Posterior cingulate gyrus (tissue), 11 donors: ENCODE data around the gene NID2.
A peak's percentile ranks its signal among the peaks of the same experiment; 100 is the strongest.

ENCODE experiments used
- DNase-seq, 10 donors: peaks; one replicate each; pipeline versions ENCODE4 v3.0.0 to v3.0.0-alpha.2; 2020 to 2021; ENCODE audit warnings: mixed read lengths in 3 of 10
- intact Hi-C: fragments of 100-400 bp; cut with DNase I; formaldehyde crosslinking; loops from one replicate; pipeline ENCODE4 v1.15.1; 2023

Gene NID2

GRCh38 chr14:52008136-52008535 lies 60.7 kb downstream of the NID2 start:
- no peak for DNase-seq

GRCh38 chr14:52007637-52008036 lies 61.2 kb downstream of the NID2 start:
- DNase-seq: no peak
- intact Hi-C loops: no loop called here

More at GRCh38 chr14:52008136-52008535, 60.7 kb downstream of the NID2 start:
- intact Hi-C loops: no loop called here

GRCh38 chr14:52007211-52007610 lies 61.6 kb downstream of the NID2 start:
- intact Hi-C loops: no loop called here

DNA sequence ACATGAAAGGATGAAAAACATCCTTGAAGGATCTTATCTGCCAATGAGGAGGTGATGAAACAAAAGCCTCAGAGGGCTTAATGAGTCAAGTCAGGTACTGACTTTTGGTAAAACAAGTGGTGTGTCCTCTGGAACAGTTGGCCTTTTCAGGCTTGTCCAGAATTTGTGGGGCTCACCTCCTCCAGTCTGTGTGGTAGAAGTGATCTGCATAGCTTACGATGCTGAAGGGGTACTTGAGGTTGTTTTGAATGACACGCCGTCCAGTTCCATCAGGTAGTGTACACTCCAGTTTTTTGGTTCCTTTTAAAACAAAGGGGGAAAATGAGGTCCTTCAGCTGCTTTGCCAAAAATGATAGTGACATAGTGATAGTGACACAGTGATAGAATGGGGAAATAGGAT lies 62.5 kb downstream of the NID2 start:
- intact Hi-C loops: no loop called here

More at GRCh38 chr14:52007211-52007610, 61.6 kb downstream of the NID2 start:
- no peak for DNase-seq

GRCh38 chr14:52005625-52006024 lies 63.2 kb downstream of the NID2 start:
- intact Hi-C loops: no loop called here
- DNase-seq: no peak

More for the DNA sequence above, 62.5 kb downstream of the NID2 start:
- DNase-seq: no peak

DNA sequence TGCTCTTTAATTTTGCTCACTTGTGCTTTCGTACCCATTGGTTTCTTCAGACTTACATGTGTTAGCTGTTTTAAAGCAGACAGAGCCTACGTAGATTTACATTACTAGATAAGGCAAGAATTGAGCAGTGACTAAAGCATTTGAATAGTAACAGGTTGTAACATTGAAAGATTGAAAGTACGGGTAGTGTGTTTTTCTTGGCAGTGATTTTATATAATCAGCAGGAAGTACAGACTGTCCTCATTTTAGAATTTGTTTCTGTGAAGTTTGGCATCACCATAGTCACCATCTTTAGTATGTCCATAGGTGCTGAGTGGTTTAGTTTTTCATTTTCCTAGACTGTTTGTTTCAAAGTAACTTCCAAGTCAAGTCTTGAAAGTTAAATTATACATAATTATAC lies 65.5 kb downstream of the NID2 start:
- intact Hi-C loops: no loop called here
- DNase-seq: no peak

DNA sequence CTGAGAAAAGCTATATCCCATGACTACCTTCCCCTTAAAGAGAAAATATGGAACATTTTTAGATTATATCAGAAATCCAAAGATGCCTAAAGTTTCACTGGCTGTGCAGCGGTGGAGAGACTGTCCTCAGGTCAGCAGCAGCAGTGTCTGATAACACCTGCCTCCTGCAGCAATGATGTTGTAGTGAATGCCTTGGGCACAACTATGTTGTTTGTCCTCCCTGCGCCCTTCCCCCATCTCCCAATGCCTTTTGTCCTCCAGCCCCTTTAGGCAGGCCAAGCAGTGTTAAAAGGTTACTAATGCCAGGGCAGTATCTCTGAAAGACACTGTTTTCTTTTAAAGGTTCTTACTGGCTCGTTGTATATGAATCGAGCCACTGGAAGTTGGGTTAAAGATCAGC lies 66.3 kb downstream of the NID2 start:
- DNase-seq: no peak
- intact Hi-C loops: no loop called here

- intact Hi-C loops: no loop called here
- no peak for DNase-seq
Measured at GRCh38 chr14:52000696-52001095, 68.2 kb downstream of the NID2 start.

DNA sequence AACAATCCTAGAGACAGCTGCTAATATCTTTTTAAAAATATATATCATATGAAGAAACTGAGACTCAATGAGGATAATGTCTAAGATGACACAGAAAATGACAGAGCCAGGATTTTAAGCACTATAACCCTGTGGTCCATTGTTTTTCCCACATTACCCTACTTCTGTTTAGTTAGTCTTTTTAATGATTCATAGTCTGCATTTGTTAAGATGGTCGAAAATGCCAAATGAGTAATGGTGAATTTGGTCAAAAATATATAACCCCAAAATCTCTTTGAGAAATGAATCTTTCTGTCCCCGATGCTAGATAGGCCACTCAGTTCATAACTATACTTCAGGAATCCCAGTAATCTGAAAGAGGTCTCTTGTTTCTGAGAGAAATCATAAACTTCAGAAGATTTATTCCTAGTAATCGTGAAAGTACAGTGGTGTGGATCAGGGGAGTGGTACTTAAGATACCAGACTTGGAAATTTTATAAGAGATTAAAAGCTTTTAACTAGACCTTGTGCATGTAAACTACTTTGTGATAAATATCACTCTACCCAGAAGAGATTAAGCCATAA lies 68.8 kb downstream of the NID2 start:
- no peak for DNase-seq
- intact Hi-C loops: no loop called here

- DNase-seq: no peak
- intact Hi-C loops: loop anchor here (5.0 kb wide), 1 partner anchor 73 kb away; no protein-coding TSS in a partner anchor
Measured at GRCh38 chr14:51999084-51999483, 69.8 kb downstream of the NID2 start.

- no peak for DNase-seq
- intact Hi-C loops: loop anchor here (5.0 kb wide), 1 partner anchor 74 kb away; no protein-coding TSS in a partner anchor
Measured at GRCh38 chr14:51998348-51998747, 70.5 kb downstream of the NID2 start.

DNA sequence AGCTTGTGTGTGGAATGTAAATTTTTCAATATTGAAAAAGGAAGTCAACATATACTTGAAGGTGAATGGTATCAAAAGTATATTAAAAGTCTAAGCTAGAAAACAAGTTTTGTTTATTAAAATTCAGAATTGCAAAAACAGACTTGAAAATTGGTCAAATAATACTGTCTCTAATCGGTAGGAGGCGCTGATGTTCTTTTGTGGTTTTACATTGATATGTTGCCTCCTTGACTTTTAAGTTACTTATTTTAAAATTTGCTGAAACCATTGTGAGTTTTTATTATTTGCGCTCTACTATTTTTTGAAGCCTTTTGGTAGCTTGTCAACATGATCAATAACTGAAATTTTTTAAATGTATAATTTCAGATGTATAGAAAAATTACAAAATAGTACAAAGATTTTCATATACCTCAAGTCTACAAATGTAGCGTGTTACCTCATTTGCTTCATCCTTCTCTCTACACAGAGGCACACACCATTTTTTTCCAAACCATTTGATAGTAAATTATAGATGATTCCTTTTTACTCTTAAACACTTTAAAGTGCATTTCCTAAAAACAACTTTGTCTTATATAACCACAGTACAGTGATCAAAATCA lies 72.6 kb downstream of the NID2 start:
- intact Hi-C loops: loop anchor here (1.0 to 5.0 kb wide), 2 partner anchors 76 to 135 kb away; no protein-coding TSS in a partner anchor
- DNase-seq: no peak

- intact Hi-C loops: no loop called here
- no peak for DNase-seq
Measured at GRCh38 chr14:51993285-51993920, 75.5 kb downstream of the NID2 start.

- DNase-seq: no peak
- intact Hi-C loops: no loop called here
Measured at GRCh38 chr14:51990488-51990887, 78.4 kb downstream of the NID2 start.

DNA sequence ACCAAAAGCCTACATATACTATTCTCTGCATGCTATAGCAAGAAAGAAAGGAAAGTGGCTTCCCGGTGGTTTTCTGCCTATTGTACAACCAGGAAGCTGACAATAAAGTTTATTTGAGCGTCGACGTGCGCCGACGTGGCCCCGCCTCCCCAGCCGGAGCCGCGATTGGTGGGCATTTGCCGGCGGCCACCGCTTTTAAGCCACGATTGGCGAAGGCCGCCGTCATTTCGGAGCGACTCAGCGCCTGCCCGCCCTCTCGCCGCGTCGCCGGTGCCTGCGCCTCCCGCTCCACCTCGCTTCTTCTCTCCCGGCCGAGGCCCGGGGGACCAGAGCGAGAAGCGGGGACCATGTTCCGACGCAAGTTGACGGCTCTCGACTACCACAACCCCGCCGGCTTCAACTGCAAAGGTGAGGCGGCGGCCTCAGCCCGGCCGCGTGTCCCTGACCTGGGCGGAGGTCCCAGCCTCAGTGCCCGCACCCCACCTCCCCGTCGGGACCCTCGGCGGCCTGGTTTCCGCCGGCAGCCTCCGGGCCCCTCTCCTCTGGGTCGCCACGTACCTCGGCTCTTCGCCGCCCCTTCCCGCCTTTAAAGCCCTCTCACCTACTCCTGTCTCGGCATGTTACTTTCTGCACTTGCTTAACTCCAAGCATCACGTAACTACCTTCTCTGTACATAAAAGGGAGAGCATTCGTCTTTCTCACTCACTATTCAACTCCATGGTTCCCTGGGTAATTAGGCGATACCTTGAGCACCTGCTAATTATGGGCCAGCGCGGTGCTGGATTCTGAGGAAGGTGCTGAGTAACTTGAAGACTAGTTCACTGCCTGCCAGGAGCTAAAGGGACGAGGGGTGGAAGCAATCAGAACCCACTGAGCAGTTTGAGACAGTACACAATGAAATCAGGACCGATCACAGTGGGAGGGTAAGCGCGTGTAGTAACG lies 79.3 kb downstream of the NID2 start, which contains the start of gene RTRAF:
Gene RTRAF, plus strand, starts transcription at position 254 of the 942 bp plus-strand sequence. Its CDS starts 94 bp downstream, at position 348.
- intact Hi-C loops: no loop called here
- peak; percentile 90 to 99 (median 95) for DNase-seq

- no peak for DNase-seq
- intact Hi-C loops: no loop called here
Measured at GRCh38 chr14:51988221-51988620, 80.6 kb downstream of the NID2 start.

DNA sequence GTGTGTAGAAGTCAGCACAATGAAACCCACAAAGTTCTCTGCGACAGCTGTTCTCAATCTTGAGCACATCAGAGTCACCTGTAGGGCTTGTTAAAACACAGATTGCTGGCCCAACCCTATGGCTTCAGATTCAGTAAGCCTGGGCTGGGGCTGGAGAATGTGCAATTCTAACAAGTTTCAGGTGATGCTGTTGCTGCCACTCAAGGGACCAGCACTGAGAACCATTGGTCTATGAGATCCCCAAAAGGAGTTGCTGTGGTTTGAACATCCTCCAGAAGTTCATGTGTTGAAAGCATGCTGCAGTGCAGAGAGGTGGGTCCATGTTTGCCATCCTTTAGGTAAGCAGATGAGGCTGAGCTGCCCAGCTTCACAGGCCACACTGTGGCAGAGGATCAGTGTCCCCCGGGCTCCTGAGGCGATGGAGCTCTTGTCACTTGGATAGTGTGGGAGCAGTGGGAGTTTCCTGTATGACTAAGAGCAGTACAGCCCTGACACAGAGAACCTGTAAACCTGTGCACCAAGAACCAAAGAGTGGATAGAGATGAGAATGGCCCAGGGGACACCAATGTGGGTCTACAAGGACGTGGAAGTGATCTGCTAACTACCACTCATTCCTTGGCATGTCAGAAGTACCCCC lies 87.5 kb downstream of the NID2 start:
- DNase-seq: no peak
- intact Hi-C loops: no loop called here

DNA sequence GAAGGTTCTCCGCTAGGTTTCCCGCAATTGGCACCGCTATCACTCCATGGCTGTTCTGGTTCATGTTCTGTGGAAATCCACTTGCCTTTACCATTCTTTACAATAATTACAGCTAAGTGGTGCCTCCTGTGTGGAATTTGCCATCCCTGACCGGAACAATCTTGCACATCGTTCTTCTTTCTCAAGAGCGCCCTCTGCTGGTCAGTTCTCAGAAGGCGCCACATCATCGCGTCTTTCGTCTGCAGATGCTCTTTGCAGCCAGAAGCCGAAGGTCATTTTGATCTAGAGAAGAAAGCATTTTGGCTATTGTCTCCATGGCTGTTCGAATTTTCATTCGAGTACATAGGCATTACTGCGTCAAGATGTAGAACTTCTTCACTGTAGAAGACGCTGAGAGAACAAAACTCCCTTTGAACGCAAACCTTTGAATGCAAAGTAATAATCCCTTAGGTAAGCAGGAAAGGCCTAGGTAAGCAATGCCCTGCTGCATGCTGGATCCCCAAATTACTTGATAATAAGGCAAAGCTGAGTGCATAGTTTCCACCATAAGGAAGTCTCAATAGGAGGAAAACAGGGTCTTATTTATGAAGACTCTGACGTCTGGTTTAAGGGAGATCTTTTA lies 89.7 kb downstream of the NID2 start:
- intact Hi-C loops: loop anchor here (5.0 to 10.0 kb wide), 2 partner anchors 197 to 694 kb away; no protein-coding TSS in a partner anchor
- DNase-seq: peak; percentile 62 to 97 (median 88)

GRCh38 chr14:51978681-51979085 lies 90.2 kb downstream of the NID2 start:
- DNase-seq: no peak

More at GRCh38 chr14:51978681-51979085, 90.2 kb downstream of the NID2 start:
- intact Hi-C loops: loop anchor here (5.0 to 10.0 kb wide), 2 partner anchors 196 to 694 kb away; no protein-coding TSS in a partner anchor
